Transverse colon (tissue), 4 donors: ENCODE results near the gene VWCE. TPM values are rescaled to one million over a fixed set of nuclear protein-coding genes. Genes with fewer than 3 reads are reported as not detected.
A peak's percentile ranks its signal among the peaks of the same experiment; 100 is the strongest.

Experiments
- DNase-seq: peaks from one replicate; pipeline ENCODE4 v3.0.0-alpha.2; 2019
- H3K27ac ChIP-seq, 4 donors: fragments of 200-600 bp; sonication (generic); 2 replicates each; pipeline ENCODE4 v1.5.1; 2016 to 2018; ENCODE audit warnings: inconsistent platforms in 4 of 4
- H3K27me3 ChIP-seq: fragments of 200-600 bp; sonication (generic); 2 replicates; pipeline ENCODE4 v1.5.1; 2017; ENCODE audit warnings: inconsistent platforms
- H3K36me3 ChIP-seq, 4 donors: fragments of 200-600 bp; sonication (generic); 2 replicates each; pipeline ENCODE4 v1.5.1; 2017 to 2019; ENCODE audit warnings: inconsistent platforms in 4 of 4
- H3K4me1 ChIP-seq, 4 donors: fragments of 200-600 bp; sonication (generic); 2 replicates each; pipeline ENCODE4 v1.5.1; 2017 to 2020; ENCODE audit warnings: inconsistent platforms in 4 of 4
- H3K4me3 ChIP-seq, 4 donors: fragments of 200-600 bp; sonication (generic); 1 replicate in 1 of 4; 2 replicates in 3 of 4; pipeline versions ENCODE4 v1.5.1 to v1.6.1; 2017 to 2019; ENCODE audit warnings: inconsistent platforms in 4 of 4
- H3K9me3 ChIP-seq, 2 donors: fragments of 200-600 bp; sonication (generic); 2 replicates each; pipeline ENCODE4 v1.5.1; 2017 to 2019; ENCODE audit warnings: inconsistent platforms in 2 of 2
- EP300 ChIP-seq: sonication (generic); formaldehyde crosslinking; IDR thresholded peaks from one replicate; pipeline ENCODE4 v1.6.1; 2017; ENCODE audit warnings: antibody characterized with exemption, low read depth
- POLR2A ChIP-seq: fragments of 450-650 bp; IDR thresholded peaks from one replicate; pipeline ENCODE4 v1.6.1; 2016; ENCODE audit warnings: antibody characterized with exemption, mild to moderate bottlenecking, moderate library complexity
- POLR2AphosphoS5 ChIP-seq, 3 donors: sonication (generic); formaldehyde crosslinking; IDR thresholded peaks; one replicate each; pipeline ENCODE4 v1.6.1; 2016; ENCODE audit warnings: antibody characterized with exemption in 3 of 3
- WGBS, 2 donors: methylation state at CpG; one replicate each; pipeline ENCODE4 v1.1.5; 2018; ENCODE audit warnings: low coverage in 1 of 2; 5-methylcytosine and 5-hydroxymethylcytosine counted together
- in situ Hi-C, 4 donors: fragments of 200-750 bp; cut with MboI; loops; one replicate each; pipeline versions ENCODE4 v1.15.0 to v1.15.1; 2017; ENCODE audit warnings: low sequenced_read_pairs in 3 of 4, low pct_ligation_motif_present in 1 of 4, low pct_unique_long_range_greater_than_20kb in 1 of 4
- intact Hi-C: fragments of 100-400 bp; cut with DNase I; formaldehyde crosslinking; loops from one replicate; pipeline ENCODE4 v1.15.1; 2023; ENCODE audit warnings: low total_unique reads
- total RNA-seq, 4 donors: library from RNA; depleted of rRNA; stranded (reverse); fragments of >200 nt; gene quantifications; one replicate each; pipeline ENCODE4 v1.1.0, GENCODE V29; 2016
- TF ChIP-seq, protein P1 (sequence below), 5 experiments: fragments of 200-600 bp in 3 of 5; fragments of 450-650 bp in 2 of 5; sonication (generic) in 3 of 5; IDR thresholded peaks; 1 replicate in 2 of 5; 2 replicates in 3 of 5; pipeline ENCODE4 v1.5.1; 2016 to 2017; ENCODE audit warnings: antibody characterized with exemption in 5 of 5, inconsistent platforms in 3 of 5, mild to moderate bottlenecking in 2 of 5, moderate library complexity in 1 of 5

The VWCE gene
- total RNA-seq, 4 donors from 2014 or later, result 0.16 to 2.2 (median 0.41) TPM; not detected in 1

DNA sequence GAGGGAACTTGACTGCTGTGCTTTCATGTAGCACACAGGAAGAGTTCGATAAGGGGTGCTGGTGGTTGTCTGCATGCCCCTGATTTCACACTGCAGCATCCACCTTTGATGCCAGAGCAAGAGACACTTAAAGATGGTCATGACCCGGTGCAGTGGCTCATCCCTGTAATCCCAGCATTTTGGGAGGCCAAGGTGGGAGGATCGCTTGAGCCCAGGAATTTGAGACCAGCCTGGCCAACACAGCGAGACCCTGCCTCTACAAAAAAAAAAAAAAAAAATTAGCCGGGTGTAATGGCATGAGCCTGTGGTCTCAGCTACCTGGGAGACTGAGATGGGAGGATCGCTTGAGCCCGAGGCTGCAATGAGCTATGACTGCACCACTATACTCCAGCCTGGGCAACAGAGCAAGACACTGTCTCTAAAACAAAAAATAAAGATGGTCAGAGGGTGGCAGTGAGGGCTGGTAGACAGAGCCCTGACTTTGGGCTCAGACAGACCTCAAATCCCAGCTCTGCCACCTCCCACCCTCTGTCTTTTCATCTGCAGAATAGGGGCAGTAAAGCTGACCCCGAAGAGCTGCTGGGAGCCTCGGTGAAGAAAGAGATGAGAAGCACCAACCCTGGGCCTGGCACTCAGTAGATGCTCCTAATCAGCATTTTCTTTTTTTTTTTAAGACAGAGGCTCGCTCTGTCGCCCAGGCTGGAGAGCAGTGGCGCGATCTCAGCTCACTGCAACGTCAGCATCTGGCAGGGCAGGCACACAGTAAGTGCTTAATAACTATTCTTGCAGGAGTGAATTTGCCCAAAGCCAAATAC is 17.7 kb downstream of the VWCE start:
- TF ChIP-seq, protein P1, sequence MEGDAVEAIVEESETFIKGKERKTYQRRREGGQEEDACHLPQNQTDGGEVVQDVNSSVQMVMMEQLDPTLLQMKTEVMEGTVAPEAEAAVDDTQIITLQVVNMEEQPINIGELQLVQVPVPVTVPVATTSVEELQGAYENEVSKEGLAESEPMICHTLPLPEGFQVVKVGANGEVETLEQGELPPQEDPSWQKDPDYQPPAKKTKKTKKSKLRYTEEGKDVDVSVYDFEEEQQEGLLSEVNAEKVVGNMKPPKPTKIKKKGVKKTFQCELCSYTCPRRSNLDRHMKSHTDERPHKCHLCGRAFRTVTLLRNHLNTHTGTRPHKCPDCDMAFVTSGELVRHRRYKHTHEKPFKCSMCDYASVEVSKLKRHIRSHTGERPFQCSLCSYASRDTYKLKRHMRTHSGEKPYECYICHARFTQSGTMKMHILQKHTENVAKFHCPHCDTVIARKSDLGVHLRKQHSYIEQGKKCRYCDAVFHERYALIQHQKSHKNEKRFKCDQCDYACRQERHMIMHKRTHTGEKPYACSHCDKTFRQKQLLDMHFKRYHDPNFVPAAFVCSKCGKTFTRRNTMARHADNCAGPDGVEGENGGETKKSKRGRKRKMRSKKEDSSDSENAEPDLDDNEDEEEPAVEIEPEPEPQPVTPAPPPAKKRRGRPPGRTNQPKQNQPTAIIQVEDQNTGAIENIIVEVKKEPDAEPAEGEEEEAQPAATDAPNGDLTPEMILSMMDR (IDR thresholded peaks at IDR 0.05), result no peak
- TF ChIP-seq EP300 (no peak), POLR2A (no peak), POLR2AphosphoS5 (IDR thresholded peaks at IDR 0.05) (no peak)
- H3K4me3 ChIP-seq, result no peak overlapping the region
- no peak overlapping the region for H3K27ac ChIP-seq
- H3K36me3 ChIP-seq, result no peaks in the 10 kb centered on the region
- DNase-seq, result no peak
- peaks cover 0 to 4% (median 0%) of the 10 kb centered on the region in 4 donors for H3K4me1 ChIP-seq
- intact Hi-C loops, result no loop called here
- H3K9me3 ChIP-seq, result no peaks in the 10 kb centered on the region
- 82 to 85% methylated on average over 11 to 14 of the region's 14 CpGs for WGBS, 2 donors
- in situ Hi-C loops, result no loop called here
- peaks cover 25% of the 10 kb centered on the region for H3K27me3 ChIP-seq

DNA sequence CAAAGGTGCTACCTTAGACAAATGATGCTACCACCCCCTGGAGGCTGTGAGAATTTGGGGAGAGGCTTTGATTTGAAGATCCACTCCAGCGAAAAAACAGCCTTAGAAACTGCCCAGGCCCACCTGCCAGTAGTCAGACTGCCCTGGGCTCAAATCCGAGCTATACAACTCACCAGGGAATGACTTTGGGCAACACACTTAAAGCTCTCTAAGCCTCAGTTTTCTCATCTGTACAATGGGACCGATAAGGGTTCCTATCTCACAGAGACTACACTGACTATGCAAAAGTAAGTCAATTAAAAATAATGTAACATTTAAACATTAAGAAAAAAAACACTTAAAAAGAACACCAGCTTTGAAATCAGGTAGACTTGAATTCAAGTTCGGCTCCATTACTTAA is 19.9 kb downstream of the VWCE start:
- Histone ChIP-seq H3K27me3 (peaks cover 18% of the 10 kb centered on the region), H3K4me1 (no peaks in the 10 kb centered on the region), H3K4me3 (no peak overlapping the region), H3K36me3 (no peaks in the 10 kb centered on the region), H3K27ac (no peak overlapping the region), H3K9me3 (no peaks in the 10 kb centered on the region)
- WGBS, 2 donors, result 88 to 92% methylated on average over 2 to 4 of the region's 4 CpGs
- TF ChIP-seq EP300 (no peak), POLR2AphosphoS5 (IDR thresholded peaks at IDR 0.05) (no peak), POLR2A (no peak)
- TF ChIP-seq, protein P1 (IDR thresholded peaks at IDR 0.05), result no peak
- in situ Hi-C loops (no loop called here), intact Hi-C loops (no loop called here)
- no peak for DNase-seq

DNA sequence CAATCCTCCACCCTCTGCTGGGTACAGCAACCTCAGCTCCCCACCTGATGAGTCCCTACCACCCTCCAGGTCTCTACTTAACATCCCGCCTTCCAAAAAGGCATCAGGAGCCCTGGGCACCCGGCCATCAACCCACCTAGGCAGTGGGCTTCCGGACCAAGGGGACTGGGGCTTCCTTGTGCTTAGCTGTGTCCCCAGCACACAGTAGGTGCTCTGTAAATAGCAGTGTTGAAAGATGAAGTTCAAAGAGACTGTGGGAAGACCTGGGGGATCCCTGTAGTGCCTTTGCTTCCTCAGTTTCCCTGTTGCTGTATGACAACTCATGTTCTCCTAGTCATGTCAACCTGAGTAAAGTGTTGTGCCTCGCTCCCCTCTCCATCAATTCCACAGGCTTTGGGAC is 21.0 kb downstream of the VWCE start:
- Histone ChIP-seq H3K4me3 (no peak overlapping the region), H3K27ac (no peak overlapping the region), H3K27me3 (peaks cover 12% of the 10 kb centered on the region), H3K36me3 (no peaks in the 10 kb centered on the region), H3K4me1 (no peaks in the 10 kb centered on the region), H3K9me3 (no peaks in the 10 kb centered on the region)
- intact Hi-C loops (no loop called here), in situ Hi-C loops (loop anchor here in 1 of 4 donors (25.0 kb wide), 1 partner anchor 113 kb away; the partner anchor contains the start of gene TMEM216)
- WGBS, 2 donors, result 91 to 100% methylated on average over 1 to 4 of the region's 4 CpGs
- TF ChIP-seq, protein P1 (IDR thresholded peaks at IDR 0.05), result no peak
- no peak for TF ChIP-seq POLR2AphosphoS5 (IDR thresholded peaks at IDR 0.05)
- no peak for TF ChIP-seq EP300
- TF ChIP-seq POLR2A, result no peak
- no peak for DNase-seq

DNA sequence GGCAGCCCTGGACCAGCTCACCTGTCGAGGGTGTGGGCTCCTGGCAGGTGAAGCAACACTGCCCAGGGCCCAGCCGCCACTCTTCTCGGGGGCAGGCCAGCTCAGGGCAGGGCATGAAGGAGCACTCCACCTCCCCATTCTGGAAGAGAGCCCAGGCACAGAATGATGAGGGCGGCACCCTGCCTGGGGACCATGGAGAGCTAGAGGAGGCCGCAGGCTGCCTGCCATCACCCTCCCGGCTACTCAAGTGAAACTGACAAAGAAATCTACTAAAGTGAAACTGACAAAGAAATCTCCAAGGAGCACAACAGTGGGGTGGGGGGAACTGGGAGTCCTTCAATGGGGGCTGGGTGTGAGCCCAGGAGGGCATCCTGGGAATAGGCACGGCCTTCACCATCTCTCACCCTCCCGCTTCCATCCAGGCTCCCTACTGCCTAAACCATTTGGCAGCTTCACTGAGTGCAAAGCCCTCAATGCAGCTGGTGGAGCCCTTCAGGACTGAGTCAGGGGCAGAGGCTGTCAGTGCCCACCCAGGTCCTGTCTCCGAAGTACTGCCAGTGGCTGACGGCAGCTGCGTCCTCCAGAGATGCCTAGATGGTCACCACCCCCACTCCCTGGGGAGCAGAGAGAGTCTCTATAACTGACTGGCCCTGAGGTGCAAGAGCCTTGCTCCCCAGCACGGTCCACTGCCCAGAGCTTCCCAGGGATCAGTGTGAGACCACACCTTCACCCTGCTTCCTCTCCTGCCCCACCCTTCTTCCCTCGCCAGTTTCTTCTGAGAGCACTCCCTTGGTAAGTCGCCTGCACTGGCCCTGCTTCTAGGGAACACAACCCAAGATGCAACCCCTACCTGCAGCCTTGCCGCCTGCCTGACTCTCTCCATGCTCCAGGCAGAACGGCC is 21.7 kb downstream of the VWCE start:
- Histone ChIP-seq H3K27ac (no peak overlapping the region), H3K36me3 (no peaks in the 10 kb centered on the region), H3K9me3 (no peaks in the 10 kb centered on the region), H3K27me3 (peaks cover 11% of the 10 kb centered on the region), H3K4me1 (no peaks in the 10 kb centered on the region), H3K4me3 (no peak overlapping the region)
- peak; percentile 40 for DNase-seq
- in situ Hi-C loops, result loop anchor here in 1 of 4 donors (25.0 kb wide), 1 partner anchor 114 kb away; the partner anchor contains the start of gene TMEM216
- TF ChIP-seq, protein P1 (IDR thresholded peaks at IDR 0.05), result no peak
- no peak for TF ChIP-seq POLR2AphosphoS5 (IDR thresholded peaks at IDR 0.05)
- no peak for TF ChIP-seq EP300
- no peak for TF ChIP-seq POLR2A
- intact Hi-C loops, result no loop called here
- 72 to 100% methylated on average over 1 to 14 of the region's 16 CpGs for WGBS, 2 donors
